NCI-H146 treated with DMSO at 0.1 percent for 48 hours (cell line): Measurements from ENCODE around the gene EBF4.

Source experiments
- DNase-seq: peaks from one replicate; lab custom pipeline; 2025; ENCODE audit not compliant: unreplicated experiment; lab: John Stamatoyannopoulos, UW

EBF4 gene

GRCh38 chr20:2741463-2741862 is 48.9 kb downstream of the EBF4 start:
- no peak for DNase-seq

GRCh38 chr20:2741881-2742280 is 49.3 kb downstream of the EBF4 start:
- no peak for DNase-seq

- DNase-seq: no peak
Observed at GRCh38 chr20:2742431-2742830, 49.9 kb downstream of the EBF4 start.

- DNase-seq: peak; percentile 44
Observed at GRCh38 chr20:2742934-2743559, 50.5 kb downstream of the EBF4 start.

- DNase-seq: no peak
Observed at GRCh38 chr20:2745060-2745910, 52.7 kb downstream of the EBF4 start.

GRCh38 chr20:2745936-2746635 is 53.5 kb downstream of the EBF4 start:
- no peak for DNase-seq

GRCh38 chr20:2746636-2747265 is 54.2 kb downstream of the EBF4 start:
- DNase-seq: no peak

- DNase-seq: no peak
Observed at GRCh38 chr20:2747676-2748235, 55.2 kb downstream of the EBF4 start.

- no peak for DNase-seq
Observed at GRCh38 chr20:2748551-2749342, 56.2 kb downstream of the EBF4 start.

GRCh38 chr20:2749343-2749950 is 56.9 kb downstream of the EBF4 start:
- DNase-seq: no peak

- no peak for DNase-seq
Observed at GRCh38 chr20:2749951-2750490, 57.4 kb downstream of the EBF4 start.

GRCh38 chr20:2750491-2751251 is 58.1 kb downstream of the EBF4 start:
- DNase-seq: no peak

- DNase-seq: no peak
Observed at GRCh38 chr20:2751347-2751877, 58.8 kb downstream of the EBF4 start.

GRCh38 chr20:2751878-2752566 is 59.4 kb downstream of the EBF4 start:
- DNase-seq: no peak

- DNase-seq: peak; percentile 27
Observed at GRCh38 chr20:2752567-2753460, 60.2 kb downstream of the EBF4 start.

- no peak for DNase-seq
Observed at GRCh38 chr20:2753461-2754040, 61.0 kb downstream of the EBF4 start.

- DNase-seq: no peak
Observed at GRCh38 chr20:2754424-2754823, 61.8 kb downstream of the EBF4 start.
